PC-3 (cell line): ENCODE data around the gene AS3MT. TPM values are rescaled to one million over a fixed set of nuclear protein-coding genes. Genes with fewer than 3 reads are reported as not detected.
A peak's percentile ranks its signal among the peaks of the same experiment; 100 is the strongest.

Experiments
- ATAC-seq: fragments of 200-7000 bp; cut with Tn5 transposase; 2 replicates; pipeline ENCODE4 v1.9.1; 2020; ENCODE audit warnings: mild to moderate bottlenecking, moderate library complexity
- BruUV-seq: library from RNA; stranded (reverse); fragments of 400-500 nt; replicated peaks from 2 replicates; lab custom pipeline; 2021; lab: Mats Ljungman, UMichigan
- CTCF ChIA-PET: fragments of 300-600 bp; sonication (Branson Sonifier 250); formaldehyde crosslinking; loops from one replicate; lab custom pipeline; 2022; ENCODE audit warnings: antibody characterized with exemption; lab: Charles Lee
- POLR2A ChIA-PET: fragments of 300-600 bp; sonication (Branson Sonifier 250); formaldehyde crosslinking; loops from one replicate; lab custom pipeline; 2022; ENCODE audit warnings: antibody characterized with exemption; ENCODE audit not compliant: unreplicated experiment; lab: Charles Lee
- DNase-seq: peaks from one replicate; pipeline ENCODE4 v3.0.0-alpha.2; 2015
- H2AFZ ChIP-seq: fragments of 300-600 bp; sonication (generic); 2 replicates; pipeline ENCODE4 v1.6.0; 2016; ENCODE audit warnings: antibody characterized with exemption, low read length
- H3F3A ChIP-seq: fragments of 300-600 bp; sonication (generic); one replicate; pipeline ENCODE4 v1.6.0; 2017; ENCODE audit warnings: antibody characterized with exemption, low read length, control low read depth, mild to moderate bottlenecking; ENCODE audit not compliant: unreplicated experiment
- H3K27ac ChIP-seq: fragments of 300-600 bp; sonication (generic); 2 replicates; pipeline ENCODE4 v1.5.1; 2016; ENCODE audit warnings: mild to moderate bottlenecking, low read length
- H3K27me3 ChIP-seq: fragments of 300-600 bp; sonication (generic); 2 replicates; pipeline ENCODE4 v1.6.1; 2016; ENCODE audit warnings: low read length, mixed read lengths
- H3K36me3 ChIP-seq: fragments of 300-600 bp; sonication (generic); 2 replicates; pipeline ENCODE4 v1.6.1; 2016; ENCODE audit warnings: low read depth, mixed run types, low read length, mixed read lengths
- H3K4me1 ChIP-seq: fragments of 300-600 bp; sonication (generic); 2 replicates; pipeline ENCODE4 v1.5.1; 2016; ENCODE audit warnings: low read length; ENCODE audit not compliant: insufficient read depth
- H3K4me2 ChIP-seq: fragments of 300-600 bp; sonication (generic); 2 replicates; pipeline ENCODE4 v1.6.0; 2016; ENCODE audit warnings: low read length
- H3K4me3 ChIP-seq: fragments of 300-600 bp; sonication (generic); 2 replicates; pipeline ENCODE4 v1.5.1; 2016; ENCODE audit warnings: mild to moderate bottlenecking, low read length, mixed read lengths
- H3K79me2 ChIP-seq: fragments of 300-600 bp; sonication (generic); 2 replicates; pipeline ENCODE4 v1.6.1; 2017; ENCODE audit warnings: low read length, mixed read lengths
- H3K9ac ChIP-seq: fragments of 300-600 bp; sonication (generic); 2 replicates; pipeline ENCODE4 v1.6.0; 2016; ENCODE audit warnings: mild to moderate bottlenecking, low read length
- H3K9me2 ChIP-seq: fragments of 300-600 bp; sonication (generic); replicated peaks from 2 replicates; pipeline ENCODE4 v1.6.1; 2016; ENCODE audit warnings: mixed run types, low read length, mixed read lengths
- H3K9me3 ChIP-seq: fragments of 300-600 bp; sonication (generic); 2 replicates; pipeline ENCODE4 v1.6.1; 2016; ENCODE audit warnings: low read length, mixed read lengths
- H4K20me1 ChIP-seq: fragments of 300-600 bp; sonication (generic); 2 replicates; pipeline ENCODE4 v1.6.1; 2016; ENCODE audit warnings: low read length, mixed read lengths
- EZH2 ChIP-seq: fragments of 300-600 bp; sonication (generic); IDR thresholded peaks from one replicate; pipeline ENCODE4 v1.6.1; 2017; ENCODE audit warnings: antibody characterized with exemption, mild to moderate bottlenecking, low read length; ENCODE audit not compliant: unreplicated experiment
- EZH2phosphoT487 ChIP-seq: fragments of 300-600 bp; sonication (generic); IDR thresholded peaks from 2 replicates; pipeline ENCODE4 v1.6.1; 2018; ENCODE audit warnings: mild to moderate bottlenecking, antibody characterized with exemption, low read length, borderline replicate concordance
- intact Hi-C: fragments of 100-400 bp; cut with micrococcal nuclease; formaldehyde crosslinking; loops from 2 replicates; pipeline ENCODE4 v1.9.0; 2023
- total RNA-seq: library from RNA; depleted of rRNA; stranded (reverse); fragments of >200 nt; gene quantifications from 2 replicates; pipeline ENCODE4 v1.2.3, GENCODE V29; 2014
- TF ChIP-seq, protein P1 (sequence below): fragments of 300-600 bp; sonication (generic); conservative IDR thresholded peaks from 2 replicates; pipeline ENCODE4 v1.5.1; 2017; ENCODE audit warnings: antibody characterized with exemption, low read depth, mild to moderate bottlenecking, low read length

AS3MT gene
- total RNA-seq, 1 experiment from 2014 or later, result 3.5 TPM

DNA sequence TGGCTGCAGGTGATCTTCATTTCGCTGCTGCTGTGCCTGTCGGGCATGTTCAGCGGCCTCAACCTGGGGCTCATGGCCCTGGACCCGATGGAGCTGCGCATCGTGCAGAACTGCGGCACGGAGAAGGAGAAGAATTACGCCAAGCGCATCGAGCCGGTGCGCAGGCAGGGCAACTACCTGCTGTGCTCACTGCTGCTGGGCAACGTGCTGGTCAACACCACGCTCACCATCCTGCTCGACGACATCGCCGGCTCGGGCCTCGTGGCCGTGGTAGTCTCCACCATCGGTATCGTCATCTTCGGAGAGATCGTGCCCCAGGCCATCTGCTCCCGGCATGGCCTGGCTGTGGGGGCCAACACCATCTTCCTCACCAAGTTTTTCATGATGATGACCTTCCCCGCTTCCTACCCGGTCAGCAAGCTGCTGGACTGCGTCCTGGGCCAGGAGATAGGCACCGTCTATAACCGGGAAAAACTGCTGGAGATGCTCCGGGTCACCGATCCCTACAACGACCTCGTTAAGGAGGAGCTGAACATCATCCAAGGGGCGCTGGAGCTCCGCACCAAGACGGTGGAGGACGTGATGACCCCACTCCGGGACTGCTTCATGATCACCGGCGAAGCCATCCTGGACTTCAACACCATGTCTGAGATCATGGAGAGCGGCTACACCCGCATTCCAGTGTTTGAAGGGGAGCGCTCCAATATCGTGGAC lies 50.1 kb downstream of the AS3MT start:
- Histone ChIP-seq H3K9me2 (no peaks in the 10 kb centered on the region), H3K36me3 (no peaks in the 10 kb centered on the region), H2AFZ (peak overlapping the region; percentile 93), H3K79me2 (peaks cover 22% of the 10 kb centered on the region), H3K27me3 (no peaks in the 10 kb centered on the region), H3K4me2 (peak overlapping the region; percentile 99), H3K9me3 (no peaks in the 10 kb centered on the region), H4K20me1 (no peaks in the 10 kb centered on the region), H3K27ac (no peak overlapping the region), H3K4me3 (peak overlapping the region; percentile 85), H3K9ac (peak overlapping the region; percentile 66), H3K4me1 (peaks cover 22% of the 10 kb centered on the region), H3F3A (no peaks in the 10 kb centered on the region)
- TF ChIP-seq EZH2phosphoT487, result no peak
- TF ChIP-seq, protein P1, sequence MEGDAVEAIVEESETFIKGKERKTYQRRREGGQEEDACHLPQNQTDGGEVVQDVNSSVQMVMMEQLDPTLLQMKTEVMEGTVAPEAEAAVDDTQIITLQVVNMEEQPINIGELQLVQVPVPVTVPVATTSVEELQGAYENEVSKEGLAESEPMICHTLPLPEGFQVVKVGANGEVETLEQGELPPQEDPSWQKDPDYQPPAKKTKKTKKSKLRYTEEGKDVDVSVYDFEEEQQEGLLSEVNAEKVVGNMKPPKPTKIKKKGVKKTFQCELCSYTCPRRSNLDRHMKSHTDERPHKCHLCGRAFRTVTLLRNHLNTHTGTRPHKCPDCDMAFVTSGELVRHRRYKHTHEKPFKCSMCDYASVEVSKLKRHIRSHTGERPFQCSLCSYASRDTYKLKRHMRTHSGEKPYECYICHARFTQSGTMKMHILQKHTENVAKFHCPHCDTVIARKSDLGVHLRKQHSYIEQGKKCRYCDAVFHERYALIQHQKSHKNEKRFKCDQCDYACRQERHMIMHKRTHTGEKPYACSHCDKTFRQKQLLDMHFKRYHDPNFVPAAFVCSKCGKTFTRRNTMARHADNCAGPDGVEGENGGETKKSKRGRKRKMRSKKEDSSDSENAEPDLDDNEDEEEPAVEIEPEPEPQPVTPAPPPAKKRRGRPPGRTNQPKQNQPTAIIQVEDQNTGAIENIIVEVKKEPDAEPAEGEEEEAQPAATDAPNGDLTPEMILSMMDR, result no peak
- TF ChIP-seq EZH2, result no peak
- no peak for DNase-seq
- intact Hi-C loops, result no loop called here
- ChIA-PET CTCF (no interaction called here), POLR2A (interaction anchor here (0.6 kb wide), 1 partner anchor 273 kb away, joined by 5 read pairs; no protein-coding TSS in a partner anchor)
- no peak for ATAC-seq
- no TSS peak for BruUV-seq

- DNase-seq, result no peak
- CTCF ChIA-PET, result no interaction called here
- H3K9ac ChIP-seq, result no peak overlapping the region
- peak overlapping the region; percentile 85 for H3K4me3 ChIP-seq
- no peak overlapping the region for H3K27ac ChIP-seq
- no peaks in the 10 kb centered on the region for H4K20me1 ChIP-seq
- H3K4me2 ChIP-seq, result peak overlapping the region; percentile 99
- intact Hi-C loops, result loop anchor here (10.0 kb wide), 1 partner anchor 65 kb away; no protein-coding TSS in a partner anchor
- no peak for TF ChIP-seq EZH2phosphoT487
- no peak for TF ChIP-seq EZH2
- TF ChIP-seq, protein P1, result no peak
- H2AFZ ChIP-seq, result no peak overlapping the region
- TSS peak; percentile 31 for BruUV-seq
- POLR2A ChIA-PET, result no interaction called here
- H3F3A ChIP-seq, result no peaks in the 10 kb centered on the region
- H3K27me3 ChIP-seq, result no peaks in the 10 kb centered on the region
- no peaks in the 10 kb centered on the region for H3K9me3 ChIP-seq
- ATAC-seq, result no peak
- H3K9me2 ChIP-seq, result no peaks in the 10 kb centered on the region
- H3K4me1 ChIP-seq, result peaks cover 22% of the 10 kb centered on the region
- H3K79me2 ChIP-seq, result peaks cover 22% of the 10 kb centered on the region
- no peaks in the 10 kb centered on the region for H3K36me3 ChIP-seq
Measured at GRCh38 chr10:102919992-102920739, 50.9 kb downstream of the AS3MT start.
